Muscle layer of duodenum (tissue), 2 donors: Measurements from ENCODE around the gene IFNAR1.

Experiments
- H3K27ac ChIP-seq: one replicate; pipeline ENCODE4 v1.7.0; 2013; ENCODE audit warnings: mild to moderate bottlenecking, low read length
- H3K27me3 ChIP-seq: one replicate; pipeline ENCODE4 v1.7.0; 2013; ENCODE audit warnings: low read depth, mild to moderate bottlenecking, control low read depth, low read length
- H3K36me3 ChIP-seq, 2 donors: one replicate each; pipeline ENCODE4 v1.7.0; 2013; ENCODE audit warnings: low read length in 2 of 2, control low read depth in 1 of 2, mild to moderate bottlenecking in 1 of 2; ENCODE audit not compliant: insufficient read depth in 2 of 2, control insufficient read depth in 1 of 2
- H3K4me1 ChIP-seq, 2 donors: one replicate each; pipeline ENCODE4 v1.7.0; 2013; ENCODE audit warnings: low read length in 2 of 2, mild to moderate bottlenecking in 2 of 2, control low read depth in 1 of 2, moderate library complexity in 1 of 2; ENCODE audit not compliant: insufficient read depth in 2 of 2, control insufficient read depth in 1 of 2
- H3K4me3 ChIP-seq, 2 donors: one replicate each; pipeline ENCODE4 v1.7.0; 2013; ENCODE audit warnings: low read length in 2 of 2, low read depth in 1 of 2, mild to moderate bottlenecking in 1 of 2
- H3K9me3 ChIP-seq, 2 donors: one replicate each; pipeline ENCODE4 v1.7.0; 2013; ENCODE audit warnings: low read length in 2 of 2, control low read depth in 1 of 2, mild to moderate bottlenecking in 1 of 2; ENCODE audit not compliant: control insufficient read depth in 1 of 2
- donor health status: healthy.

Gene IFNAR1

GRCh38 chr21:33368124-33368523, 43.4 kb downstream of the IFNAR1 start:
- H3K27me3 ChIP-seq: no peaks in the 10 kb centered on the region
- H3K27ac ChIP-seq: no peak overlapping the region
- peaks cover 0 to 9% of the 10 kb centered on the region in 2 donors for H3K9me3 ChIP-seq
- H3K36me3 ChIP-seq: no peaks in the 10 kb centered on the region
- no peaks in the 10 kb centered on the region for H3K4me1 ChIP-seq
- no peak overlapping the region for H3K4me3 ChIP-seq

GRCh38 chr21:33368576-33368975, 43.8 kb downstream of the IFNAR1 start:
- H3K4me1 ChIP-seq: no peaks in the 10 kb centered on the region
- no peaks in the 10 kb centered on the region for H3K36me3 ChIP-seq
- no peak overlapping the region for H3K4me3 ChIP-seq
- no peak overlapping the region for H3K27ac ChIP-seq
- H3K27me3 ChIP-seq: no peaks in the 10 kb centered on the region
- peaks cover 0 to 9% of the 10 kb centered on the region in 2 donors for H3K9me3 ChIP-seq

DNA sequence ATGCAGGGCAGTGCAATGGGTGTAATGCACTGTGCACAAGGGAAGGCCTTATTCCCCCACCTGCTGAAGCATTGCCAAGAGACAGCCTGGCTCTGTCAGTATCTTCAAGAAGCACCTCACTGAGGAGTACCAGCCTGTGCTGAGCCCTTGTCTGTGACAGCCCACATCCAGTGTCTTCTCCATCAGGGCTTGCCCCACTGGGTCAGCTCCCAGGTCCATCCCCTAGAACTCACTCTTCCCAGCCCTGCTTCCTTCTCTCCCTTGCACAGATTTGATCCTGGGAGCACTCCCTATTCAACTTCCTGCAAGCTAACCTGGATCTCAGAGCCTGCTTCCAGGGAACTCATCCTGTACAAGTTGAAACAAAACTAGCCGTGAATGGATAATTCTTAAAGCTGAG, 44.8 kb downstream of the IFNAR1 start:
- no peaks in the 10 kb centered on the region for H3K36me3 ChIP-seq
- no peak overlapping the region for H3K4me3 ChIP-seq
- H3K4me1 ChIP-seq: peaks cover 0 to 4% of the 10 kb centered on the region in 2 donors
- H3K27ac ChIP-seq: no peak overlapping the region
- no peaks in the 10 kb centered on the region for H3K27me3 ChIP-seq
- H3K9me3 ChIP-seq: peaks cover 0 to 9% of the 10 kb centered on the region in 2 donors

GRCh38 chr21:33370305-33370704, 45.5 kb downstream of the IFNAR1 start:
- Histone ChIP-seq H3K36me3 (no peaks in the 10 kb centered on the region), H3K9me3 (peaks cover 0 to 9% of the 10 kb centered on the region in 2 donors), H3K4me1 (peaks cover 0 to 7% of the 10 kb centered on the region in 2 donors), H3K27me3 (no peaks in the 10 kb centered on the region), H3K4me3 (no peak overlapping the region), H3K27ac (no peak overlapping the region)

DNA sequence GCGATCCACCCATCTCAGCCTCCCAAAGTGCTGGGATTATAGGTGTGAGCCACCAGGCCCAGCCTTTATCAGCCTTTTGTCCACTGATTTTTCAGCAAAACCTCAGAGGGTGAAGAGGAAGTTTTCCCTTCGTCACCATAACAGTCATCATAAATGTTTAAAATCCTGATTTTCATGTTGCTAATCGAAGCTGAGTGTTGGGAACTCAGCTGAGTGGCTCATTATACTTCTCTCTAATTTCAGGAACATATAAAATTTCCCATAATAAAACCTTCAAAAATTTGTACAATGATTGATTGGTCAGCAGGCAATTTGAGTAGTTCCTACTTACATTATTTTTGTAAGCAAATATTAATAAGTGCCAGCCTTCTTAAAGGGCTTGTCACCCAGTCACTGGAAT, 46.6 kb downstream of the IFNAR1 start:
- no peak overlapping the region for H3K27ac ChIP-seq
- H3K4me3 ChIP-seq: no peak overlapping the region
- H3K4me1 ChIP-seq: peaks cover 0 to 9% of the 10 kb centered on the region in 2 donors
- no peaks in the 10 kb centered on the region for H3K36me3 ChIP-seq
- H3K27me3 ChIP-seq: no peaks in the 10 kb centered on the region
- peaks cover 0 to 9% of the 10 kb centered on the region in 2 donors for H3K9me3 ChIP-seq

DNA sequence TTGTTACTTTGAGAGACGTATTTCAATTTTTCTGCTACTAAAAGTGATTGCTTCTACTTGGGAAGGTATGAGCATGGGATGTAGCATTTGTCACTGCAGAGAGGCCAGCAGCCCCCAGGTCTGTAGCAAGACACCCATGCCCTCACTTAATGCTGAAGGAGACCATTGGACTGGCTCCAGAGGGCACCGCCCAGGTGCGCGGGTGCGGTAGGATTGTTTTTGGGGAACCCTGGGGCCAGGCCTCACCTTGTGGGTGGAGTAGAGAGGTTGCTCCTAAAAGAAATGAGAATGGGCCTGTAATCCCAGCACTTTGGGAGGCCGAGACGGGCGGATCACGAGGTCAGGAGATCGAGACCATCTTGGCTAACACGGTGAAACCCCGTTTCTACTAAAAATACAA, 47.8 kb downstream of the IFNAR1 start:
- H3K36me3 ChIP-seq: no peaks in the 10 kb centered on the region
- peaks cover 0 to 9% of the 10 kb centered on the region in 2 donors for H3K4me1 ChIP-seq
- no peak overlapping the region for H3K27ac ChIP-seq
- H3K4me3 ChIP-seq: no peak overlapping the region
- peaks cover 0 to 2% of the 10 kb centered on the region in 2 donors for H3K9me3 ChIP-seq
- H3K27me3 ChIP-seq: no peaks in the 10 kb centered on the region

DNA sequence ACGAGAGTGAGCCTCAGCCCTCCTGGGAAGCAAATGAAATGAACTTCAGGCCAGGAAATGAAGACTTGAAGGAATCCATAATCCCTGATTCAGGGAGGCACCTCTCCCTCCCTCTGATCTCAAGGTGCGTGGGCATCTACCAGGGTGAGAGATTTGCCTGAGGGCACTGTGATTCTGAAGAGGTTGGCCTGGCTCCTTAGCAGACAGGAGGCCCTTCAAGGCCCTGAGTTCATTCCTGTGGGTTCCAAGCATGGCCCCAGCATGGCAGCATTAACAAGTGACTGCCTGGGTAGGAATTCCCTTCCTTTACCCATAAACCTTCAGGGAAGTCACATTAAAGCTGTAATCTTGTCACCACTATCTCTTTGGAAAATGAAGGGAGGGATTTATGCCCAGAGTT, 48.7 kb downstream of the IFNAR1 start:
- H3K4me1 ChIP-seq: peaks cover 0 to 9% of the 10 kb centered on the region in 2 donors
- peak overlapping the region; percentile 73 for H3K27ac ChIP-seq

GRCh38 chr21:33374080-33374449, 49.3 kb downstream of the IFNAR1 start:
- peaks cover 0 to 9% of the 10 kb centered on the region in 2 donors for H3K4me1 ChIP-seq
- H3K36me3 ChIP-seq: no peaks in the 10 kb centered on the region
- H3K27ac ChIP-seq: peak overlapping the region; percentile 73
- H3K9me3 ChIP-seq: no peaks in the 10 kb centered on the region
- H3K27me3 ChIP-seq: no peaks in the 10 kb centered on the region
- no peak overlapping the region for H3K4me3 ChIP-seq

More for the DNA sequence above, 48.7 kb downstream of the IFNAR1 start:
- Histone ChIP-seq H3K36me3 (no peaks in the 10 kb centered on the region), H3K9me3 (no peaks in the 10 kb centered on the region), H3K4me3 (no peak overlapping the region), H3K27me3 (no peaks in the 10 kb centered on the region)

- Histone ChIP-seq H3K36me3 (no peaks in the 10 kb centered on the region), H3K27ac (peak overlapping the region; percentile 73), H3K27me3 (no peaks in the 10 kb centered on the region), H3K9me3 (no peaks in the 10 kb centered on the region), H3K4me1 (peaks cover 0 to 9% of the 10 kb centered on the region in 2 donors), H3K4me3 (no peak overlapping the region)
Observed at GRCh38 chr21:33374450-33375096, 49.8 kb downstream of the IFNAR1 start.

DNA sequence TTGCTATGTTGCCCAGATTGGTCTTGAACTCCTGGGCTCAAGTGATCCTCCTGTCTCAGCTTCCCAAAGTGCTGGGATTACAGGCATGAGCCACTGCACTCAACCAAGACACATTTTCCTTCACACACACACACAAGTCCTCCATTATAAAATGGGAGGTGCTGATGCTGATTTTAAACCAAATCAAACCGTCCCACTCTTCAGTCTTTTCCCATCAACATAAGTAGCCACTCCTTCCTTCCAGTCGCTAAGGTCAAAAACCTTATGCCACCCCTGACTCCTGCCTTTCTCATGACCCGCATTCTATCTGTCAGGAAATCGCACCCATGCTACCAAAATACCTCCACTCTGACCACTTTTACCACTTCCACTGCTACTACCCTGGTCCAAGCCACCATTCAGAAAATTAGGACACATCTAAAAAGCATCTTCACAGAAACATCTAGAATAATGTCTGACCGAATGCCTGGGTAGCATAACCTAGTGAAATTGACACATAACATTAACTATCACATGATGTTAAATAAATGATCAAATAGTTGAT, 50.4 kb downstream of the IFNAR1 start:
- Histone ChIP-seq H3K4me1 (peaks cover 0 to 10% of the 10 kb centered on the region in 2 donors), H3K27me3 (no peaks in the 10 kb centered on the region), H3K27ac (no peak overlapping the region)

DNA sequence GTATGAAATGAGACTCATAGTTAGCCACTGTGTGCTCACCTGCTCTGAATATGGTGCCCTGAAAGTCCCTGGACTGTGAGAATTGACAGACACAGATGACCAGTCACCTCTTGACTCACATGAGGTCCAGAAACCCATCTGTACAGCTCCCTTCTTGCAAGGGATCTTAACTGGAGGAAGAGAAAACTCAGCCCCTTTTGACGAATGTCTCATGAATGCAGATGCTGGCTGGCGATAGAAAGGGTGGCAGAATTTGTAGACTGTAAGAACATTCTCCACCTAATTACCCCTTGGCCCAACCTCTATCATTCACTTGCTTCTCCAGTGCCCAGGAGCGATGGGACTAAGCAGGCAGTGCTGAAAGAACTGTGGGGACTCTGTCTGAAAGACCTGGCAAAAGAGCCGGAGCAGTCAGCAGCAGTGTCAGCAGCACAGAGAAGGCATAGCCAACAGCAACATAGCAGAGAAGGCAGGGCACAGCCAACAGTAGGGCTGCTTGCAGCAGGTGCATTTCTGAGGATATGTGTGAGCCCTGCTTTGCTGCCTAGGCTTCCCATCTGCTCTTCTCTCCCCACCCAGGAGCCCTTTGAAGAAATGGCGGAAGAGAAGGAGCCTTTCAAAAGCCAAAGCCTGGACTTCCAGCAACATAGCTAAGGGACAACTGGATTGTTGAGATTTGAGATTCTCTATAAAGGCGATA, 52.6 kb downstream of the IFNAR1 start:
- Histone ChIP-seq H3K4me1 (peaks cover 1 to 14% of the 10 kb centered on the region in 2 donors), H3K27me3 (no peaks in the 10 kb centered on the region), H3K36me3 (no peaks in the 10 kb centered on the region), H3K27ac (no peak overlapping the region), H3K9me3 (no peaks in the 10 kb centered on the region), H3K4me3 (no peak overlapping the region)

More for the DNA sequence above, 50.4 kb downstream of the IFNAR1 start:
- Histone ChIP-seq H3K36me3 (no peaks in the 10 kb centered on the region), H3K4me3 (no peak overlapping the region), H3K9me3 (no peaks in the 10 kb centered on the region)
